Stimulated activated CD8-positive, alpha-beta memory T cell treated with anti-CD3 and anti-CD28 coated beads, Interleukin-2, amount 100 ng/mL, for 1 hour (primary cell): Measurements from ENCODE around the gene GTF3C5.
"Not testable (repeated sequence)": the region's sequence is repeated elsewhere in the genome, so short reads cannot be mapped to it uniquely, and the experiment has no call there.

ENCODE experiments used
- DNase-seq, 2 donors: peaks; one replicate each; pipeline ENCODE4 v3.0.0-alpha.2; 2020; ENCODE audit warnings: low read depth in 2 of 2

GTF3C5 gene

GRCh38 chr9:133028221-133028620 is 2.6 kb upstream of the GTF3C5 start:
- no peak for DNase-seq

- no peak for DNase-seq
Measured at GRCh38 chr9:133029994-133030316, 842 bp upstream of the GTF3C5 start.

GRCh38 chr9:133031130-133031422 is 279 bp downstream of the GTF3C5 start:
- DNase-seq = no peak

GRCh38 chr9:133031496-133031911 is 707 bp downstream of the GTF3C5 start:
- no peak for DNase-seq

- no peak for DNase-seq
Measured at GRCh38 chr9:133032171-133032570, 1.4 kb downstream of the GTF3C5 start.

GRCh38 chr9:133035669-133036068 is 4.9 kb downstream of the GTF3C5 start:
- no peak for DNase-seq

- DNase-seq = no peak
Measured at GRCh38 chr9:133037775-133038515, 7.1 kb downstream of the GTF3C5 start.

- not testable (repeated sequence) for DNase-seq
Measured at GRCh38 chr9:133040892-133041479, 10.2 kb downstream of the GTF3C5 start.

GRCh38 chr9:133041958-133042357 is 11.2 kb downstream of the GTF3C5 start:
- DNase-seq = no peak

- DNase-seq = no peak
Measured at GRCh38 chr9:133042676-133043075, 11.9 kb downstream of the GTF3C5 start.

GRCh38 chr9:133043449-133044035 is 12.7 kb downstream of the GTF3C5 start:
- DNase-seq = no peak

GRCh38 chr9:133044125-133044524 is 13.3 kb downstream of the GTF3C5 start:
- no peak for DNase-seq

GRCh38 chr9:133044661-133045060 is 13.9 kb downstream of the GTF3C5 start:
- no peak for DNase-seq

- DNase-seq = no peak
Measured at GRCh38 chr9:133045132-133045531, 14.3 kb downstream of the GTF3C5 start.

GRCh38 chr9:133046196-133046899 is 15.6 kb downstream of the GTF3C5 start:
- DNase-seq = no peak

GRCh38 chr9:133046900-133047295 is 16.1 kb downstream of the GTF3C5 start:
- no peak for DNase-seq

GRCh38 chr9:133048595-133048994 is 17.8 kb downstream of the GTF3C5 start:
- no peak for DNase-seq

- no peak for DNase-seq
Measured at GRCh38 chr9:133049043-133049442, 18.2 kb downstream of the GTF3C5 start.

GRCh38 chr9:133050142-133050541 is 19.3 kb downstream of the GTF3C5 start:
- DNase-seq = no peak

GRCh38 chr9:133050781-133051180 is 20.0 kb downstream of the GTF3C5 start:
- DNase-seq = no peak

GRCh38 chr9:133051281-133051900 is 20.6 kb downstream of the GTF3C5 start:
- no peak for DNase-seq

GRCh38 chr9:133051966-133052539 is 21.3 kb downstream of the GTF3C5 start:
- DNase-seq = no peak
